Adrenal gland (tissue), 12 donors: Measurements from ENCODE around the gene BIRC7. TPM values are rescaled to one million over a fixed set of nuclear protein-coding genes. Genes with fewer than 3 reads are reported as not detected.
A peak's percentile ranks its signal among the peaks of the same experiment; 100 is the strongest.

Experiments used
- DNase-seq, 7 donors: peaks; one replicate each; pipeline ENCODE4 v3.0.0-alpha.2; 2019 to 2020
- H3K27ac ChIP-seq, 5 donors: fragments of 200-600 bp; sonication (generic) in 4 of 5; 1 replicate in 3 of 5; 2 replicates in 2 of 5; pipeline versions ENCODE4 v1.5.1 to v1.8.0; 2016 to 2020; ENCODE audit warnings: mild to moderate bottlenecking in 1 of 5
- H3K27me3 ChIP-seq: fragments of 200-600 bp; 2 replicates; pipeline ENCODE4 v1.8.0; 2021
- H3K36me3 ChIP-seq, 2 donors: fragments of 200-600 bp; replicated peaks in 1 of 2; 1 replicate in 1 of 2; 2 replicates in 1 of 2; pipeline versions ENCODE4 v1.5.1 to v1.8.0; 2018 to 2022
- H3K4me1 ChIP-seq, 2 donors: fragments of 200-600 bp; replicated peaks in 1 of 2; 1 replicate in 1 of 2; 2 replicates in 1 of 2; pipeline versions ENCODE4 v1.5.1 to v1.8.0; 2018 to 2021
- H3K4me3 ChIP-seq, 4 donors: fragments of 200-600 bp; sonication (generic) in 3 of 4; one replicate each; pipeline ENCODE4 v1.5.1; 2016 to 2018
- H3K9me3 ChIP-seq, 3 donors: fragments of 200-600 bp; sonication (generic) in 1 of 3; replicated peaks in 1 of 3; 1 replicate in 2 of 3; 2 replicates in 1 of 3; pipeline versions ENCODE4 v1.5.1 to v1.8.0; 2016 to 2021
- CTCF ChIP-seq, 6 experiments: fragments of 450-650 bp in 4 of 6; fragments of 200-600 bp in 2 of 6; sonication (generic) in 1 of 6; IDR thresholded peaks; 1 replicate in 5 of 6; 2 replicates in 1 of 6; pipeline versions ENCODE4 v1.5.1 to v1.8.0; 2016 to 2021; ENCODE audit warnings: antibody characterized with exemption in 6 of 6, mild to moderate bottlenecking in 2 of 6, moderate library complexity in 1 of 6
- POLR2A ChIP-seq, 2 donors: fragments of 450-650 bp; IDR thresholded peaks; one replicate each; pipeline ENCODE4 v1.6.1; 2017; ENCODE audit warnings: antibody characterized with exemption in 2 of 2, mild to moderate bottlenecking in 2 of 2, moderate library complexity in 1 of 2
- WGBS, 4 donors: extraction: QIAGEN DNeasy Blood & Tissue Kit in 2 of 4; methylation state at CpG; one replicate each; pipeline versions ENCODE4 v1.1.5 to v1.1.7; 2013 to 2017; 5-methylcytosine and 5-hydroxymethylcytosine counted together
- intact Hi-C, 2 donors: fragments of 100-400 bp; cut with DNase I; formaldehyde crosslinking; loops; one replicate each; pipeline versions ENCODE4 v1.14.1 to v1.15.0; 2022 to 2023
- polyA plus RNA-seq, 3 donors: library from polyadenylated mRNA; stranded (reverse); fragments of 200-250 nt in 2 of 3; fragments of 350-450 nt in 1 of 3; fragmentation: Illumina TruSeq in 1 of 3; extraction: RNeasy Lipid Tissue Mini Kit (QIAGEN cat#74804) in 1 of 3; gene quantifications; one replicate each; pipeline ENCODE4 v1.2.3, GENCODE V29; 2013 to 2014
- total RNA-seq, 9 donors: library from RNA; depleted of rRNA in 4 of 9; stranded (reverse); fragments of >200 nt in 4 of 9; fragments of 120-200 nt in 1 of 9; fragmentation: NEBNext Ultra II Directional in 1 of 9; extraction: Animal tissue kit (Norgen Biotek cat#: 25700) in 1 of 9; gene quantifications; one replicate each; pipeline versions ENCODE4 v1.1.0 to v1.2.4, GENCODE V29; 2013 to 2023
- donor health status: healthy with polysubstance abuse.
- donor health status: Bipolar disorder and iron deficiency.
- donor health status: DM: yes; HTN: yes; CAD: no.
- donor health status: DM: no; HTN: no; CAD: no.
- donor health status: DM: no; HTN: no; CAD: no.
- donor health status: DM: yes; HTN: yes; CAD: no.

The BIRC7 gene
- total and polyA plus RNA-seq, 12 donors: 0.28 to 117 (median 1.1) TPM; not detected in 5

GRCh38 chr20:63223826-63224207, 11.9 kb upstream of the BIRC7 start:
- no peak for DNase-seq
- no peak for TF ChIP-seq POLR2A (IDR thresholded peaks at IDR 0.05)
- TF ChIP-seq CTCF (IDR thresholded peaks at IDR 0.05): no peak
- H3K4me3 ChIP-seq: no peak overlapping the region
- no peaks in the 10 kb centered on the region for H3K9me3 ChIP-seq
- H3K27me3 ChIP-seq: no peaks in the 10 kb centered on the region
- WGBS, 4 donors: 60 to 81% (median 74%) methylated on average over 3 to 6 of the region's 6 CpGs
- no peaks in the 10 kb centered on the region for H3K36me3 ChIP-seq
- intact Hi-C loops: no loop called here
- H3K4me1 ChIP-seq: peaks cover 0 to 5% of the 10 kb centered on the region in 2 donors
- H3K27ac ChIP-seq: no peak overlapping the region

- peaks cover 0 to 5% of the 10 kb centered on the region in 2 donors for H3K4me1 ChIP-seq
- H3K4me3 ChIP-seq: no peak overlapping the region
- intact Hi-C loops: no loop called here
- H3K9me3 ChIP-seq: no peaks in the 10 kb centered on the region
- no peaks in the 10 kb centered on the region for H3K36me3 ChIP-seq
- peak; percentile 32 to 73 (median 61) for DNase-seq
- no peaks in the 10 kb centered on the region for H3K27me3 ChIP-seq
- no peak overlapping the region for H3K27ac ChIP-seq
- whole genome bisulfite sequencing, 4 donors: 30 to 72% (median 45%) methylated on average over 4 to 16 of the region's 16 CpGs
- TF ChIP-seq POLR2A (IDR thresholded peaks at IDR 0.05) (no peak), CTCF (IDR thresholded peaks at IDR 0.05) (peak in 2 of 6 experiments; percentile 8 to 14)
These were observed 11.2 kb upstream of the BIRC7 start for GRCh38 chr20:63224412-63225081.

- 30 to 39% (median 36%) methylated on average over 7 of the region's 7 CpGs for WGBS, 4 donors
- peaks cover 0 to 5% of the 10 kb centered on the region in 2 donors for H3K4me1 ChIP-seq
- intact Hi-C loops: no loop called here
- no peak overlapping the region for H3K27ac ChIP-seq
- no peaks in the 10 kb centered on the region for H3K36me3 ChIP-seq
- H3K9me3 ChIP-seq: no peaks in the 10 kb centered on the region
- no peaks in the 10 kb centered on the region for H3K27me3 ChIP-seq
- TF ChIP-seq POLR2A (IDR thresholded peaks at IDR 0.05) (no peak), CTCF (IDR thresholded peaks at IDR 0.05) (no peak)
- H3K4me3 ChIP-seq: no peak overlapping the region
- DNase-seq: no peak
These were observed 10.6 kb upstream of the BIRC7 start for GRCh38 chr20:63225082-63225454.

GRCh38 chr20:63226042-63226943, 9.4 kb upstream of the BIRC7 start:
- WGBS, 4 donors: 80 to 91% (median 85%) methylated on average over 6 to 19 of the region's 19 CpGs
- DNase-seq: no peak
- Histone ChIP-seq H3K27ac (no peak overlapping the region), H3K9me3 (no peaks in the 10 kb centered on the region), H3K36me3 (no peaks in the 10 kb centered on the region), H3K27me3 (no peaks in the 10 kb centered on the region), H3K4me1 (peaks cover 0 to 5% of the 10 kb centered on the region in 2 donors), H3K4me3 (no peak overlapping the region)
- intact Hi-C loops: no loop called here
- TF ChIP-seq POLR2A (IDR thresholded peaks at IDR 0.05) (no peak), CTCF (IDR thresholded peaks at IDR 0.05) (no peak)
